Right kidney (tissue), 9 donors: ENCODE measurements around the gene KCNN3.
A peak's percentile ranks its signal among the peaks of the same experiment; 100 is the strongest.
"Not testable (repeated sequence)": the region's sequence is repeated elsewhere in the genome, so short reads cannot be mapped to it uniquely, and the experiment has no call there.

Experiments
- DNase-seq: peaks from one replicate; pipeline ENCODE4 v3.0.0-alpha.2; 2016
- long read RNA-seq, 8 donors: transcript quantifications; one replicate each; lab custom pipeline, GENCODE V29; 2026

Gene KCNN3
- long read RNA-seq, donor 1 = 0 reads
- long read RNA-seq, donor 2, full-length matches to known transcripts = 1 of 1 reads
- long read RNA-seq, donor 2, partial matches to known transcripts = 0 of 1 reads
- long read RNA-seq, donor 2, other reads (novel, unspliced or antisense) = 0 of 1 reads
- long read RNA-seq, donor 3, full-length matches to known transcripts = 1 of 1 reads
- long read RNA-seq, donor 3, partial matches to known transcripts = 0 of 1 reads
- long read RNA-seq, donor 3, other reads (novel, unspliced or antisense) = 0 of 1 reads
- long read RNA-seq, donor 4 = 0 reads
- long read RNA-seq, donor 5 = 0 reads
- long read RNA-seq, donor 6, full-length matches to known transcripts = 2 of 2 reads
- long read RNA-seq, donor 6, partial matches to known transcripts = 0 of 2 reads
- long read RNA-seq, donor 6, other reads (novel, unspliced or antisense) = 0 of 2 reads
- long read RNA-seq, donor 7, full-length matches to known transcripts = 1 of 1 reads
- long read RNA-seq, donor 7, partial matches to known transcripts = 0 of 1 reads
- long read RNA-seq, donor 7, other reads (novel, unspliced or antisense) = 0 of 1 reads
- long read RNA-seq, donor 8 = 0 reads

- DNase-seq = peak; percentile 72
These were observed at the start of gene KCNN3 for GRCh38 chr1:154870115-154870571. KCNN3 (minus strand) TSS chr1:154870281; CDS start chr1:154869964, 317 bp downstream.

GRCh38 chr1:154913273-154913672 lies 43.2 kb upstream of the KCNN3 start:
- no peak for DNase-seq

GRCh38 chr1:154912755-154913154 lies 42.7 kb upstream of the KCNN3 start:
- DNase-seq = no peak

GRCh38 chr1:154911691-154912550 lies 41.8 kb upstream of the KCNN3 start:
- DNase-seq = no peak

GRCh38 chr1:154910851-154911250 lies 40.8 kb upstream of the KCNN3 start:
- no peak for DNase-seq

- DNase-seq = no peak
These were observed 38.9 kb upstream of the KCNN3 start for GRCh38 chr1:154908937-154909336.

GRCh38 chr1:154908129-154908528 lies 38.0 kb upstream of the KCNN3 start:
- DNase-seq = not testable (repeated sequence)

GRCh38 chr1:154906621-154907081 lies 36.6 kb upstream of the KCNN3 start:
- DNase-seq = no peak

- no peak for DNase-seq
These were observed 33.0 kb upstream of the KCNN3 start for GRCh38 chr1:154902938-154903566.

GRCh38 chr1:154901591-154901990 lies 31.5 kb upstream of the KCNN3 start:
- no peak for DNase-seq

- no peak for DNase-seq
These were observed 29.0 kb upstream of the KCNN3 start for GRCh38 chr1:154899041-154899440.

GRCh38 chr1:154896771-154897286 lies 26.7 kb upstream of the KCNN3 start:
- DNase-seq = no peak

- no peak for DNase-seq
These were observed 25.7 kb upstream of the KCNN3 start for GRCh38 chr1:154895798-154896197.

GRCh38 chr1:154891452-154891851 lies 21.4 kb upstream of the KCNN3 start:
- no peak for DNase-seq

- no peak for DNase-seq
These were observed 18.7 kb upstream of the KCNN3 start for GRCh38 chr1:154888757-154889156.

GRCh38 chr1:154886281-154887015 lies 16.4 kb upstream of the KCNN3 start:
- no peak for DNase-seq

GRCh38 chr1:154884869-154885701 lies 15.0 kb upstream of the KCNN3 start:
- DNase-seq = no peak

- DNase-seq = no peak
These were observed 14.1 kb upstream of the KCNN3 start for GRCh38 chr1:154883919-154884868.
